GM21825 (cell line): ENCODE data around the gene ACY1.
"Not testable (repeated sequence)": the region's sequence is repeated elsewhere in the genome, so short reads cannot be mapped to it uniquely, and the experiment has no call there.

Source experiments
- ATAC-seq: cut with Tn5 transposase; IDR thresholded peaks from one replicate; pipeline ENCODE4 v1.9.1; 2021; ENCODE audit warnings: mild to moderate bottlenecking, moderate library complexity; ENCODE audit not compliant: unreplicated experiment

Gene ACY1

GRCh38 chr3:52023860-52024764 lies 40.8 kb downstream of the ACY1 start:
- peak; percentile 64 for ATAC-seq

DNA sequence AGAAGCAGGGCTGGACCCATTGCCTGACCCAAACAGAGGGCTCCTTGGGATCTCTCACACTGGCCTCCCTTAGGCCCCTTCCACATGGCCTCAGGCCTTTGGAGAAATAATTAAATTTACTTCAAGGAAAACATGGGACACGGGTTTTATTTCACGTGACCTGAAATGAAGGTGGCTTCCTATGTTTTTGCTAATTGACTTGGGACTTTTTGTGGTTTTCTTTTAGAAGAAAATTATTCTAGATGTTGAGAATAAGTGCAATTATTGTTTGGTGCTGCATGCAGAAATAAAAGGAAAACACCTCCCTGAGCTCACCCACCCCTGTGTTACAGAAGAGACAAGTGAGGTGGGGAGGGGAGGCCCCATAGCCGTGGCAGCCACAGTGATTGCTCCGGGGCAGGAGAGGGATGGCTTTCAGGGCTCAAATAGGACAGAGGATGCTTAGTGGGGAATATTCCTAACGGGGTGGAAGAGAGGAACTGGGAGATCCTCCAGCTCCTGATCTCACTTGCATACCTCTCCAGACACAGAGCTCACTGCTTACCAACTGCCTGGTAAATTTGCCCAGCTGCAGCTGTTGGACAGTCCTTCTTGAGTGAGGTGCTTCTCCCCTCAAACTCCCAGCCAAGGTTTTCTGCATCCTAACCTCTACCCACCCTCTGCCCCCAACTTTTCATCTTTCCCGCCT lies 41.6 kb downstream of the ACY1 start:
- ATAC-seq, result no peak

DNA sequence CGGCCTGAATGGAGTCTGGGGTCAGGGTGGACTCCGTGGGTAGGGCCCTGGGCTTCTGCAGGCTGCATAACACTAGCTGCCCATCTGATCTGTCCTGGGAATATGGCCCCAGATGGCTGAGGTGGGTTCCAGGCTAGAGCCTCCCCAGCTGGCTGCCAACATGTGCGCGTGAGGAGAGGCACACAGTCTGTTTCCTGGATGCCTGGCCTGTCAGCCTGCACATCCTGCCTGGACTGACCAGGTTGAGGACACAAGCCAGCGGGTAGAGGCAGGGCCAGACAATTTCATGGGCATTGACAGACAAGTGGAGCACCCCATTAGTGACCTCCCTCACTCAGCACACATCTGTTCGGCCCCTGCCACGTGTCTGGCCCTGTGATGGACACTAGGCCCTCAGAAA lies 42.1 kb downstream of the ACY1 start:
- ATAC-seq, result no peak

- no peak for ATAC-seq
Measured at GRCh38 chr3:52026041-52026440, 42.7 kb downstream of the ACY1 start.

- ATAC-seq, result no peak
Measured at GRCh38 chr3:52028572-52028971, 45.2 kb downstream of the ACY1 start.

- no peak for ATAC-seq
Measured at GRCh38 chr3:52029053-52029452, 45.7 kb downstream of the ACY1 start.

DNA sequence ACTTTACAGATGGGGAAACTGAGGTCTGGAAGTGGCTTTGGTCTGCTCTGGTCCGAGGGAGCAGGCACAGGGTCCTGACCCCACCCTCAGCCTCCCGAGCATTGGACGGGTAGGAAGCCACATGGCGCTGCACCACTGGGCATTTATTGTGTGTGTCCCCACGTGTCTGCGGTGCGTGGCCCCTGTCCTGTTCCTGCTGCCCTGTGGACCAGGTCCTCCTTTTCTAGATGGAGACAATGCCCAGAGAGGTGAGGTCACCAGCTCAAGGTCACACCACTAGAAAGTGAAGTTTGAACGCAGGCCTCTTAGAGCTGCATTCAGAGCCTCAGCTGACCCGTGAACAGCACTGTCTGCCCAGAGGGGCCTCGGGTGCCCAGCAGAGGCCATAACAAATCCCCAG lies 46.2 kb downstream of the ACY1 start:
- no peak for ATAC-seq

GRCh38 chr3:52030714-52031310 lies 47.5 kb downstream of the ACY1 start:
- ATAC-seq, result no peak

GRCh38 chr3:52031896-52032295 lies 48.6 kb downstream of the ACY1 start:
- ATAC-seq, result no peak

- ATAC-seq, result no peak
Measured at GRCh38 chr3:52032702-52033408, 49.5 kb downstream of the ACY1 start.

- not testable (repeated sequence) for ATAC-seq
Measured at GRCh38 chr3:52033748-52034147, 50.4 kb downstream of the ACY1 start.

DNA sequence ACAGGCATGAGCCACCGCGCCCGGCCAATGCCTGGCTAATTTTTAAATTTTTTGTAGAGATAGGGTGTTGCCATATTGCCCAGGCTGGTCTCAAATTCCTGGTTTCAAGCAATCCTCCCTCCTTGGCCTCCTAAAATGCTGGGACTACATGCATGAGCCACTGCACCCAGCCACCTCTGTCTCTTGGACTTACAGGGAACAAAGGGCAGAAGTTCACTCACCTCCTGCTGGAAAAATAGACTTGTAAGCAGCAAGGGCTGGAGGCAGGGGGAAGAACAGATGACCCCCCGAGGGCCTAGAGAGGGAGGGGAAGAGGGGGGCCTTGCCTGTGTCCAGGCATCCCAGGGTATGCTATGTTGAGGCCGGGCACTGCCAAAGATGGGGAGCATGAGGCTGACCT lies 50.9 kb downstream of the ACY1 start:
- ATAC-seq, result no peak

DNA sequence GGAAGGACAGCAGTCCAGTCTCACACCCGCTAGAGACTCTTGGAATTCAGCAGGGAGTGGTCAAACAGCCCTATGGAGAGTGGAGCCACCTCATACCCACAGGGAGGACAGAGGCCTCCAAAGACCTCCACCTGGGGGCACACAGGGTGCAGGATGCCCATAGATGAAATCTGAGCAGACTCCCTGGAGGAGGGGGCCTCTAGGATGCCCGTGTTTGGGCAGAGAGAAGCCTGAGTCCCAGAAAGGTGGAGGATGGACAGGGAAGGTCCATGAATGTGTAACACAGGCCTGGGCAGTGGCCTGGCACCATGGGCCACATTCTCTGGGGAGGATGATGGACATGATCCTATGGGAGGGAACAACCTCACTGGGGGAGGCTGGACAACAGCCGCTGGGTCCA lies 51.3 kb downstream of the ACY1 start:
- ATAC-seq, result no peak

DNA sequence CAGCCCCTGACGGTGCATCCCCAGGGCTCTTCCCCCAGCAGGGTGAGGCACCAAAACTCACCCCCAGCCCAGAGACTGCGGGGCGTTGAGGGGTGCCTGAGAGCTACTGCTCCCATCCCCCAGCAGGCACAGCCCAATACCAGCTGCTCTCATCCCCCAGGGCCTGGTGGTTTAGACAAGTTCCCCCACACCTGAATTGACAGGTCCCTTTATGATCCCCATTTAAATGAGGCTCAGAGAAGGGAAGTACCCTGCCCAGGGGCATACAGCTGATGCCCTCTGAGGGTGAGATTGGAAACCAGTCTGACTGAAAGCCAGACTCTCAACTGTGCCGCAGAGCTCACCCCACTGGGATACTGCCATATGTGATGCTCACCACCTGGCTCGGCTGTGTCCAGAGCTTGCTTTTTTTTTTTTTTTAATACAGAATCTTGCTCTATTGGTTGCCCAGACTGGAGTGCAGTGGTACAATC lies 52.9 kb downstream of the ACY1 start:
- ATAC-seq, result peak; percentile 53

- no peak for ATAC-seq
Measured at GRCh38 chr3:52036829-52037228, 53.5 kb downstream of the ACY1 start.

- no peak for ATAC-seq
Measured at GRCh38 chr3:52037291-52037690, 54.0 kb downstream of the ACY1 start.

GRCh38 chr3:52038227-52038626 lies 54.9 kb downstream of the ACY1 start:
- ATAC-seq, result no peak
